ENCODE data around the gene L1TD1. TPM values are rescaled to one million over a fixed set of nuclear protein-coding genes. Genes with fewer than 3 reads are reported as not detected.
A peak's percentile ranks its signal among the peaks of the same experiment; 100 is the strongest.
"Not testable (repeated sequence)": the region's sequence is repeated elsewhere in the genome, so short reads cannot be mapped to it uniquely, and the experiment has no call there.

The L1TD1 gene
- total RNA-seq, 2 donors from 2014 or later: 0.52 TPM; not detected in 1

DNA sequence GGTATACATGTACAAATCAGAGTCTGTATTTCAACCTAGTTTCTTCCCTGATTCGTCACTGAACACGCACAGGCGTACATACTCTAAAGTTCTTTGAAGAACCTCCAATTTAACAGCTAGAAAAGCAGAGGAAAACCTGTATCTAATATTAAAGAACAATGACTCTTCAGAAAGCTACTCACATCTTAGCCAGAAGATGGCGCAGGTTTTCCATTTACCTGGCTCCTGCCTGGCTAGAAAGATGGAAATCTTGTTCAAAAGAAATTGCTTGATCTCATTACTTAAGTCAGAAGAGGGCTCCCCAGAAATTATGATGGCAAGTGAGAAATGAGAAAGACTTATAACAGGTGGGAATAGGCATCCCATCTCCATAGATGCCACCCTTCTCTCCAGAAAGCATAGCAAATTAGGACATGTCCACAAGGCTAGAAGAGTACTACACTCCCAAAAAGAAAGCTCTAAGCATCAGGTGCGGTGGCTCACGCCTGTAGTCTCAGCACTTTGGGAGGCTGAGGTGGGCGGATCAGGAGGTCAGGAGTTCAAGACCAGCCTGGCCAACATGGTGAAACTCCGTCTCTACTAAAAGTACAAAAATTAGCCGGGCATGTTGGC is 19.0 kb upstream of the L1TD1 start:
- 49 to 51% methylated on average over 9 of the region's 9 CpGs for WGBS, 2 donors
- DNase-seq (peak; percentile 52 to 63 (median 60)), ATAC-seq (peak; percentile 42)
- no peaks in the 10 kb centered on the region for H3K9me3 ChIP-seq
- intact Hi-C loops (cut with DNase I): loop anchor here (5.0 kb wide), 1 partner anchor 232 kb away; no protein-coding TSS in a partner anchor
- no peak overlapping the region for H3K27ac ChIP-seq
- H3K4me3 ChIP-seq: no peak overlapping the region
- H3K36me3 ChIP-seq (replicated peaks in 1 of 2; ENCODE audit: insufficient read depth in 1 of 2, low read depth in 2 of 2): no peaks in the 10 kb centered on the region
- H3K4me1 ChIP-seq: peaks cover 5% of the 10 kb centered on the region
- no peaks in the 10 kb centered on the region for H3K27me3 ChIP-seq
- TF ChIP-seq, protein P1, sequence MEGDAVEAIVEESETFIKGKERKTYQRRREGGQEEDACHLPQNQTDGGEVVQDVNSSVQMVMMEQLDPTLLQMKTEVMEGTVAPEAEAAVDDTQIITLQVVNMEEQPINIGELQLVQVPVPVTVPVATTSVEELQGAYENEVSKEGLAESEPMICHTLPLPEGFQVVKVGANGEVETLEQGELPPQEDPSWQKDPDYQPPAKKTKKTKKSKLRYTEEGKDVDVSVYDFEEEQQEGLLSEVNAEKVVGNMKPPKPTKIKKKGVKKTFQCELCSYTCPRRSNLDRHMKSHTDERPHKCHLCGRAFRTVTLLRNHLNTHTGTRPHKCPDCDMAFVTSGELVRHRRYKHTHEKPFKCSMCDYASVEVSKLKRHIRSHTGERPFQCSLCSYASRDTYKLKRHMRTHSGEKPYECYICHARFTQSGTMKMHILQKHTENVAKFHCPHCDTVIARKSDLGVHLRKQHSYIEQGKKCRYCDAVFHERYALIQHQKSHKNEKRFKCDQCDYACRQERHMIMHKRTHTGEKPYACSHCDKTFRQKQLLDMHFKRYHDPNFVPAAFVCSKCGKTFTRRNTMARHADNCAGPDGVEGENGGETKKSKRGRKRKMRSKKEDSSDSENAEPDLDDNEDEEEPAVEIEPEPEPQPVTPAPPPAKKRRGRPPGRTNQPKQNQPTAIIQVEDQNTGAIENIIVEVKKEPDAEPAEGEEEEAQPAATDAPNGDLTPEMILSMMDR (IDR thresholded peaks at IDR 0.05): peak; percentile 64 to 89 (median 80)
- no peak for TF ChIP-seq POLR2A (IDR thresholded peaks at IDR 0.05)

DNA sequence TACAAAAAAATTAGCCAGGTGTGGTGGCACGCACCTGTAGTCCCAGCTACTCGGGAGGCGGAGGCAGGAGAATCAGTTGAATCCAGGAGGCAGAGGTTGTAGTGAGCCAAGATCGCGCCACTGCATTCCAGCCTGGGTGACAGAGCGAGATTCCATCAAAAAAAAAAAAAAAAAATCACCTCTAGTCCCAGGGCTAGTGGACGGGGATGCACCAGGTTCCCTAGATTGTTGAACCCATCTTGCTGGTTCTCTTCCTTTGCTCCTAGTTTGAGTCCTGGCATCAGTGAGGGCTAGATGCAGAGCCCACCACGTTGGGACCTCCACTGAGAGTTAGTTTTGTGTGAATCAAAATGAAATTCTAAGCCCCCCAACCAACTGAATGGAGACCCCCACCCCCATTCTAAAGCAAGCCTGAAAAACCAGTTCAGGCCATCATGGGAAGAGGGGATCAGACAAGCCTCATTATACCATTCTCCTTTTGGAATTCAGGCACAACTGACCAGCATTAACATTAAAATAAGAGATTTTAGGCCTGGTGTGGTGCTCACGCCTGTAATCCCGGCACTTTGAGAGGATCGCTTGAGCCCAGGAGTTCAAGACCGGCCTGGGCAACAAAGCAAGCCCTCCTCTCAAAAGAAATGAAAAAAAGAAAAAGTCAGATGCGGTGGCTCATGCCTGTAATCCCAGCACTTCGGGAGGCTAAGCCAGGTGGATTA is 17.9 kb upstream of the L1TD1 start:
- H3K27me3 ChIP-seq: no peaks in the 10 kb centered on the region
- TF ChIP-seq, protein P1 (IDR thresholded peaks at IDR 0.05): no peak
- no peak for TF ChIP-seq POLR2A (IDR thresholded peaks at IDR 0.05)
- no peaks in the 10 kb centered on the region for H3K9me3 ChIP-seq
- DNase-seq (no peak), ATAC-seq (no peak)
- no peaks in the 10 kb centered on the region for H3K36me3 ChIP-seq (replicated peaks in 1 of 2; ENCODE audit: insufficient read depth in 1 of 2, low read depth in 2 of 2)
- intact Hi-C loops (cut with DNase I): loop anchor here (5.0 kb wide), 1 partner anchor 231 kb away; no protein-coding TSS in a partner anchor
- no peak overlapping the region for H3K4me3 ChIP-seq
- H3K4me1 ChIP-seq: no peaks in the 10 kb centered on the region
- no peak overlapping the region for H3K27ac ChIP-seq
- 84 to 87% methylated on average over 14 of the region's 14 CpGs for WGBS, 2 donors

DNA sequence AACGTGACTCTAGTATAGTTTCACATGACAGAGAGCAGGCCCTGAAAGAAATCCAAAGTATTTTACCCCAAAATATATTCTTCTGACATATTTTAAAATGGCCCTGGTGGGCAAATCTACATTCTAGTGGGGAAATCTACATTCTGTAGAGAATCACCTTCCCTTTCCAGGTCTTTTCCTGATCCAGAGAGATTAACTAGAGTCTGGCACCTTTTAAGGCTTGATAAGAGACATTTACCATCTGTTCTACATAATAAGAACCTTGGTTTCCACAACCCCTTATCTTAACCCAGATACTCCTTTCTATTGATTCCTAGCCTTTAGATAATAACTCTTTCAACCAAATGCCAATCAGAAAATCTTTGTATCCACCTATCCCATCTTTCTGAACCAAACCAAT is 17.0 kb upstream of the L1TD1 start:
- no peaks in the 10 kb centered on the region for H3K36me3 ChIP-seq (replicated peaks in 1 of 2; ENCODE audit: insufficient read depth in 1 of 2, low read depth in 2 of 2)
- H3K27me3 ChIP-seq: no peaks in the 10 kb centered on the region
- no peak for ATAC-seq
- intact Hi-C loops (cut with DNase I): loop anchor here (5.0 kb wide), 1 partner anchor 230 kb away; no protein-coding TSS in a partner anchor
- WGBS, 2 donors: 58 to 63% methylated on average over 1 of the region's 1 CpG
- H3K27ac ChIP-seq: no peak overlapping the region
- no peak for TF ChIP-seq POLR2A (IDR thresholded peaks at IDR 0.05)
- TF ChIP-seq, protein P1 (IDR thresholded peaks at IDR 0.05): no peak
- H3K4me1 ChIP-seq: no peaks in the 10 kb centered on the region
- no peak for DNase-seq
- no peaks in the 10 kb centered on the region for H3K9me3 ChIP-seq
- no peak overlapping the region for H3K4me3 ChIP-seq

DNA sequence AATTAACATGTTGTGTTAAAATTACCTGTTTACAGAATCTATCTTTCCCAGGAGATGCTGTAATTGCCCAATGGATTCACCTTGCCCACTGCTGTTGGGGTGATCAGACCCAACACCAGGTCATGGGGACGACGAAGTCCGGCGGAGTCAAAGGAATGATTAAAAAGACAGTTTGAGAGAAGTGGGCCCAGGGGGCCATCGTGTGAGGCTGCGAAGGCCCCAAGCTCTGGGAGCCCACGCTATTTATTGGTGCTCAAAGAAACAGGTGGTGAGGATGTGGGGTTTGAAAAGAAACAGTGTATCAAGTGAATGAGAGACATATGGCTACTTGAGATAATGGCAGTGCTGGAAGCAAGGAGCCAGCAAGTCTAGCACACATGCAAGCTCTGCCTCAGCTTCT is 16.3 kb upstream of the L1TD1 start:
- DNase-seq (no peak), ATAC-seq (no peak)
- TF ChIP-seq, protein P1 (IDR thresholded peaks at IDR 0.05): no peak
- TF ChIP-seq POLR2A (IDR thresholded peaks at IDR 0.05): no peak
- H3K4me3 ChIP-seq: no peak overlapping the region
- H3K9me3 ChIP-seq: no peaks in the 10 kb centered on the region
- no peaks in the 10 kb centered on the region for H3K4me1 ChIP-seq
- 91 to 93% methylated on average over 7 of the region's 7 CpGs for WGBS, 2 donors
- no peaks in the 10 kb centered on the region for H3K36me3 ChIP-seq (replicated peaks in 1 of 2; ENCODE audit: insufficient read depth in 1 of 2, low read depth in 2 of 2)
- no peak overlapping the region for H3K27ac ChIP-seq
- H3K27me3 ChIP-seq: no peaks in the 10 kb centered on the region
- intact Hi-C loops (cut with DNase I): loop anchor here (5.0 kb wide), 1 partner anchor 229 kb away; no protein-coding TSS in a partner anchor

DNA sequence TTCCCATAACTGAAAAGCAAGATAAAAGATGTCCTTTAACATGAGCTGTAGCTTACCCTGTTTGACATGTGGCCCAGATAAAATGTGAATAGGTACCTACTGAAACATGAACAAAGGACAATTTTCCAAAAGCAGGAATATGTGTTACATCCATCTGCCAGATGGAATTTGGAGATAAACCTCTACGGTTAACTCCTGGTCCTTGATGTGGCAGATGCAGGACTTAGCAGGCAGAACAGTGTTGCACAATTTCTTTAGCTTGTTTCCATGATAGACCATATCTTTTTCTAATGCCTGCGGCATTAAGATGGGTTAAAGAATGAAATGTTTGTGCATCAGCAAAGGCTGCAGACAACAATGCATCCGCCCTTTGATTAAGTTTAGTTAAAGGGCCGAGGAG is 14.6 kb upstream of the L1TD1 start:
- DNase-seq; H3K9me3 ChIP-seq; H3K27me3 ChIP-seq; H3K27ac ChIP-seq; intact Hi-C loops (cut with DNase I); H3K36me3 ChIP-seq (replicated peaks in 1 of 2; ENCODE audit: insufficient read depth in 1 of 2, low read depth in 2 of 2); H3K4me1 ChIP-seq; ATAC-seq; H3K4me3 ChIP-seq: not testable (repeated sequence)
- 77 to 79% methylated on average over 4 of the region's 4 CpGs for WGBS, 2 donors

All from body of pancreas (tissue), 4 donors.